Colonic mucosa (tissue), 4 donors: Measurements from ENCODE around the gene TOR1A. TPM values are rescaled to one million over a fixed set of nuclear protein-coding genes. Genes with fewer than 3 reads are reported as not detected.

Source experiments
- DNase-seq: peaks from one replicate; pipeline ENCODE4 v3.0.0-alpha.2; 2020
- H3K27ac ChIP-seq: fragments of 200-600 bp; one replicate; pipeline ENCODE4 v1.8.0; 2021
- H3K27me3 ChIP-seq: fragments of 200-600 bp; one replicate; pipeline ENCODE4 v1.8.0; 2021
- H3K36me3 ChIP-seq: fragments of 200-600 bp; one replicate; pipeline ENCODE4 v1.8.0; 2021
- H3K4me1 ChIP-seq: fragments of 200-600 bp; one replicate; pipeline ENCODE4 v1.8.0; 2021; ENCODE audit warnings: mild to moderate bottlenecking
- H3K4me3 ChIP-seq: fragments of 200-600 bp; one replicate; pipeline ENCODE4 v1.8.0; 2021
- H3K9ac ChIP-seq, 2 donors: one replicate each; pipeline ENCODE4 v1.7.0; 2013; ENCODE audit warnings: control low read depth in 2 of 2, low read depth in 2 of 2, low read length in 2 of 2
- H3K9me3 ChIP-seq: fragments of 200-600 bp; one replicate; pipeline ENCODE4 v1.8.0; 2021
- intact Hi-C: fragments of 100-400 bp; cut with DNase I; formaldehyde crosslinking; loops from one replicate; pipeline ENCODE4 v1.14.1; 2022
- total RNA-seq, 2 donors: library from RNA; stranded (reverse); fragmentation: NEBNext Ultra II Directional in 1 of 2; extraction: Animal tissue kit (Norgen Biotek cat#: 25700) in 1 of 2; gene quantifications; one replicate each; pipeline ENCODE4 v1.2.1, GENCODE V29; 2021
- TF ChIP-seq, protein P1 (sequence below): fragments of 200-600 bp; IDR thresholded peaks from one replicate; pipeline ENCODE4 v1.8.0; 2022; ENCODE audit warnings: antibody characterized with exemption, mild to moderate bottlenecking
- donor health status: healthy.
- donor health status: DM: no; HTN: no; CAD: no.
- donor health status: DM: no; HTN: no; CAD: no.

TOR1A gene
- total RNA-seq, 2 donors from 2014 or later, result 31.0 to 31.1 TPM

DNA sequence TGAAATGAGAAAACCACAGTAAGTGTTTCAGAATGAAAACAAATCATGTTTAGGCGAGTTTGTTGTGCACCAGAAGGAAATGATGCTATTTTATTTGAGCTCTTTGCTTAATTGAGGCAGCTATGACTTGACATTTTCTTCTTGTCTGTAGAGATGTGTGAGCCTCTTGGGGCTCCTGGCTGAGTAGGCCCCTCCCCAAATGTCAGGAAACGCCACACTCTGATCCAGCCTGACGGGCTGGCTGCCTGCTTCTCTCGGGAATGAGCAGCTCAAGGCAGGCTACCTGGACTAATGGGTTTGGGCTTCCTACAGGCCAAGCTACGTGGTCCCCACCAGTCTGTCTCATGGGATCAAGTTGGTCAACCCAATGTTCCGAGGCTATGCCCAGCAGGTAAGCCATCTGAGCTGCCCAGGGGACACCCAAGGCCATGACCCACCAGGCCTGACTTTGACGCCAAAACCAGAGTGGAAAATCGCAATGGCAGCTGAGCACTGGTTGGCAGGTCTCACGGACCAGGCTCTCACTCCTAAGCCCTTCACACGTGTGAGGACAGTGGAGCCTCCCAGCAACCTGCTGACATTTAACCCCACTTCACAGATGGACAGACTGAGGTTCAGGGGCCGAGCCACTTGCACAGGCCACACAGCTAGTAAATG lies 41.2 kb upstream of the TOR1A start:
- H3K27ac ChIP-seq, result no peak overlapping the region
- no peak for DNase-seq
- H3K36me3 ChIP-seq, result no peaks in the 10 kb centered on the region
- no peaks in the 10 kb centered on the region for H3K27me3 ChIP-seq
- no peaks in the 10 kb centered on the region for H3K4me1 ChIP-seq
- H3K9me3 ChIP-seq, result no peaks in the 10 kb centered on the region
- H3K4me3 ChIP-seq, result no peak overlapping the region
- TF ChIP-seq, protein P1, sequence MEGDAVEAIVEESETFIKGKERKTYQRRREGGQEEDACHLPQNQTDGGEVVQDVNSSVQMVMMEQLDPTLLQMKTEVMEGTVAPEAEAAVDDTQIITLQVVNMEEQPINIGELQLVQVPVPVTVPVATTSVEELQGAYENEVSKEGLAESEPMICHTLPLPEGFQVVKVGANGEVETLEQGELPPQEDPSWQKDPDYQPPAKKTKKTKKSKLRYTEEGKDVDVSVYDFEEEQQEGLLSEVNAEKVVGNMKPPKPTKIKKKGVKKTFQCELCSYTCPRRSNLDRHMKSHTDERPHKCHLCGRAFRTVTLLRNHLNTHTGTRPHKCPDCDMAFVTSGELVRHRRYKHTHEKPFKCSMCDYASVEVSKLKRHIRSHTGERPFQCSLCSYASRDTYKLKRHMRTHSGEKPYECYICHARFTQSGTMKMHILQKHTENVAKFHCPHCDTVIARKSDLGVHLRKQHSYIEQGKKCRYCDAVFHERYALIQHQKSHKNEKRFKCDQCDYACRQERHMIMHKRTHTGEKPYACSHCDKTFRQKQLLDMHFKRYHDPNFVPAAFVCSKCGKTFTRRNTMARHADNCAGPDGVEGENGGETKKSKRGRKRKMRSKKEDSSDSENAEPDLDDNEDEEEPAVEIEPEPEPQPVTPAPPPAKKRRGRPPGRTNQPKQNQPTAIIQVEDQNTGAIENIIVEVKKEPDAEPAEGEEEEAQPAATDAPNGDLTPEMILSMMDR, result no peak
- intact Hi-C loops, result no loop called here
- no peak overlapping the region for H3K9ac ChIP-seq

DNA sequence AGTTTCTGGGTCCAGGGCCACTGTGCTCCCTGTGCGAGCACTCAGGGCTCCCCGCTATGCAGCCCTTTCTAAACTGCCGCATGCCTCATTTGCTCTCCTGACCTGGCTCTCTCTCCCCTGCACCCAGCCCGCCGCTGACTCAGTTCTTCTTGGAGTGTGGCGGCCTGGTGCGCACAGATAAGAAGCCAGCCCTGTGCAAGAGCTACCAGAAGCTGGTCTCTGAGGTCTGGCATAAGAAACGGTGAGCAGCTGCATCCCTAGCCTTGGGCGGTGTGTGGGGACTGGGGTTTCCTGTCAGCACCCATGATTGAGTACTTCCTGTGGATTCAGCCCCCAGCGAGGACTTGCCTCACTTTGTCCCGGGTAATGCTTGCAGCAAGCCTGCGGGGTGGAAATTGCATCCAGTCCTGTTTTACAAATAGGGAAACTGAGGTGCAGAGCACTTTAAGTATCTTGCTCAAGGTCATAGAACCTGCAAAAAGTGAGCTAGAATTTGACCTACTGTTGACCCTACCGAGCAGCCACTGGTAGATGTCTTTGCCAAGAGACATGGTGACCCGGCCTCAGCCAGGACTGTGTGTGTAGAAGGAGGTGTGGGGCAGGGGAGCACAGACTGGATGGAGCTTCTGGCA lies 39.2 kb upstream of the TOR1A start:
- Histone ChIP-seq H3K27me3 (no peaks in the 10 kb centered on the region), H3K9me3 (no peaks in the 10 kb centered on the region), H3K27ac (no peak overlapping the region), H3K4me3 (no peak overlapping the region), H3K4me1 (no peaks in the 10 kb centered on the region), H3K36me3 (no peaks in the 10 kb centered on the region), H3K9ac (no peak overlapping the region)
- TF ChIP-seq, protein P1, result no peak
- no peak for DNase-seq
- intact Hi-C loops, result no loop called here

DNA sequence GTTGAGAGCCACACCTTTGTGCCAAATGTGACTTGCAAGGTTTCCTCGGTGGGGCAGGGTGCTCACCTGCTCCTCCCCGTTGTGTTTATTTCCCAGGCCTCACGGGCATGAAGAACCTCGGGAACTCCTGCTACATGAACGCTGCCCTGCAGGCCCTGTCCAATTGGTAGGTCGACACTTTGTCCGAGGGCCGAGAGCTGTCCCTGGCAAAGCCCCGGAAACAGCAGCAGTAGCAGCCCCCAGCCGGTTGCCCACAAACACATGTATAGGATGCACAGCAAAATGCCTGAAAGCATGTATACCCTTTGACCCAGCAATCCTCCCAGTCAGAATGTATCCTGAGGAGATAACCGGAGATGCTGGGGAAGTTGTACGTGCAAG lies 37.5 kb upstream of the TOR1A start:
- H3K9me3 ChIP-seq, result no peaks in the 10 kb centered on the region
- no peak overlapping the region for H3K9ac ChIP-seq
- intact Hi-C loops, result no loop called here
- H3K27me3 ChIP-seq, result no peaks in the 10 kb centered on the region
- DNase-seq, result no peak
- H3K27ac ChIP-seq, result no peak overlapping the region
- H3K36me3 ChIP-seq, result no peaks in the 10 kb centered on the region
- no peak overlapping the region for H3K4me3 ChIP-seq
- H3K4me1 ChIP-seq, result no peaks in the 10 kb centered on the region
- TF ChIP-seq, protein P1, result no peak

- intact Hi-C loops, result no loop called here
These were observed 36.9 kb upstream of the TOR1A start for GRCh38 chr9:129860653-129861446.

More at GRCh38 chr9:129860653-129861446, 36.9 kb upstream of the TOR1A start:
- Histone ChIP-seq H3K4me1 (no peaks in the 10 kb centered on the region), H3K9ac (no peak overlapping the region), H3K27ac (no peak overlapping the region), H3K4me3 (no peak overlapping the region), H3K27me3 (no peaks in the 10 kb centered on the region), H3K9me3 (no peaks in the 10 kb centered on the region), H3K36me3 (no peaks in the 10 kb centered on the region)
- TF ChIP-seq, protein P1, result no peak
- no peak for DNase-seq
